HepG2 (cell line): ENCODE data around the gene ANKRD65. TPM values are rescaled to one million over a fixed set of nuclear protein-coding genes. Genes with fewer than 3 reads are reported as not detected.

ENCODE experiments used
- AGO2 ChIP-seq: fragments of 200-400 bp; formaldehyde crosslinking; optimal IDR thresholded peaks from 2 replicates; pipeline ENCODE3; 2017; ENCODE audit warnings: mild to moderate bottlenecking, low read depth, low read length, moderate library complexity
- AHR ChIP-seq: IDR thresholded peaks from 2 replicates; pipeline ENCODE4 v1.6.1; 2018; ENCODE audit warnings: missing genetic modification reagents, missing compliant biosample characterization
- ELF3 ChIP-seq: IDR thresholded peaks from 2 replicates; pipeline ENCODE4 v1.6.1; 2016; ENCODE audit warnings: missing genetic modification reagents, missing compliant biosample characterization
- EZH2 ChIP-seq: conservative IDR thresholded peaks from 2 replicates; pipeline ENCODE4 v1.6.1; 2012; ENCODE audit warnings: mild to moderate bottlenecking, low read depth, low read length, moderate library complexity
- GATAD2A ChIP-seq: IDR thresholded peaks from 2 replicates; pipeline ENCODE4 v1.6.1; 2016
- HMG20B ChIP-seq: conservative IDR thresholded peaks from 2 replicates; pipeline ENCODE4 v1.6.1; 2016; ENCODE audit warnings: missing genetic modification reagents, missing compliant biosample characterization
- HNRNPL ChIP-seq: fragments of 200-400 bp; formaldehyde crosslinking; IDR thresholded peaks from 2 replicates; pipeline ENCODE4 v1.6.1; 2017; ENCODE audit warnings: mild to moderate bottlenecking, low read depth, low read length
- JUNB ChIP-seq: sonication (generic); formaldehyde crosslinking; IDR thresholded peaks from 2 replicates; pipeline ENCODE4 v1.8.0; 2022; ENCODE audit warnings: missing genetic modification reagents, mild to moderate bottlenecking, borderline replicate concordance
- KDM6A ChIP-seq: IDR thresholded peaks from 2 replicates; pipeline ENCODE4 v1.6.1; 2016; ENCODE audit warnings: low read depth
- PHF8 ChIP-seq: sonication (generic); formaldehyde crosslinking; IDR thresholded peaks from 2 replicates; pipeline ENCODE4 v1.5.0; 2020; ENCODE audit warnings: missing genetic modification reagents
- RBM39 ChIP-seq: fragments of 200-400 bp; formaldehyde crosslinking; IDR thresholded peaks from one replicate; pipeline ENCODE4 v1.6.1; 2018; ENCODE audit warnings: antibody characterized with exemption, mild to moderate bottlenecking, low read depth, low read length; ENCODE audit not compliant: poor library complexity, severe bottlenecking
- RELA ChIP-seq: sonication (generic); formaldehyde crosslinking; IDR thresholded peaks from 2 replicates; pipeline ENCODE4 v1.4.0; 2020; ENCODE audit warnings: missing genetic modification reagents
- TCF12 ChIP-seq, 2 experiments: fragments of 450-650 bp in 1 of 2; sonication (generic) in 1 of 2; formaldehyde crosslinking in 1 of 2; IDR thresholded peaks; 2 replicates each; pipeline versions ENCODE4 v1.6.1 to v1.8.0; 2017 to 2022; ENCODE audit warnings: antibody characterized with exemption in 1 of 2, mild to moderate bottlenecking in 1 of 2, missing genetic modification reagents in 1 of 2, moderate library complexity in 1 of 2
- ZNF274 ChIP-seq: sonication (generic); formaldehyde crosslinking; IDR thresholded peaks from 2 replicates; pipeline ENCODE4 v1.5.1; 2020; ENCODE audit warnings: mild to moderate bottlenecking, missing genetic modification reagents
- ZNF329 ChIP-seq: sonication (generic); formaldehyde crosslinking; IDR thresholded peaks from 2 replicates; pipeline ENCODE4 v1.9.0; 2021; ENCODE audit warnings: low read depth, mild to moderate bottlenecking, missing genetic modification reagents
- ZNF335 ChIP-seq: sonication (generic); formaldehyde crosslinking; IDR thresholded peaks from 2 replicates; pipeline ENCODE4 v1.4.0; 2020; ENCODE audit warnings: missing genetic modification reagents
- ZNF33A ChIP-seq: sonication (generic); formaldehyde crosslinking; IDR thresholded peaks from 2 replicates; pipeline ENCODE4 v1.5.1; 2020; ENCODE audit warnings: missing genetic modification reagents, mild to moderate bottlenecking, moderate library complexity, borderline replicate concordance
- ZNF616 ChIP-seq: sonication (generic); formaldehyde crosslinking; IDR thresholded peaks from 2 replicates; pipeline ENCODE4 v1.5.0; 2020; ENCODE audit warnings: low read depth, mild to moderate bottlenecking, missing genetic modification reagents
- ZNF773 ChIP-seq: sonication (generic); formaldehyde crosslinking; IDR thresholded peaks from 2 replicates; pipeline ENCODE4 v1.4.0; 2020; ENCODE audit warnings: missing genetic modification reagents, borderline replicate concordance
- ZSCAN30 ChIP-seq: sonication (generic); formaldehyde crosslinking; IDR thresholded peaks from 2 replicates; pipeline ENCODE4 v1.5.0; 2020; ENCODE audit warnings: mild to moderate bottlenecking, missing genetic modification reagents
- polyA plus RNA-seq, 8 experiments: library from polyadenylated mRNA; depleted of rRNA in 3 of 8; stranded (reverse) in 7 of 8; unstranded in 1 of 8; fragments of >200 nt; fragmentation: Illumina TruSeq in 4 of 8; extraction: Trizol in 4 of 8; gene quantifications; 2 replicates each; pipeline versions ENCODE4 v1.2.1 to v1.2.3, GENCODE V29; 2011 to 2016; ENCODE audit warnings: low read depth in 4 of 8, missing spikeins in 1 of 8, mixed read lengths in 1 of 8; ENCODE audit not compliant: insufficient read depth in 1 of 8
- total RNA-seq, 5 experiments: library from RNA; depleted of rRNA; stranded (reverse); fragments of >200 nt; fragmentation: Illumina TruSeq; extraction: Trizol; gene quantifications; 2 replicates each; pipeline ENCODE4 v1.2.3, GENCODE V29; 2016; ENCODE audit warnings: low read depth in 1 of 5
- TF ChIP-seq, protein P1 (sequence below): sonication (generic); IDR thresholded peaks from 2 replicates; pipeline ENCODE4 v1.6.1; 2016; ENCODE audit warnings: low read depth, borderline replicate concordance
- TF ChIP-seq, protein P2 (sequence below): sonication (generic); formaldehyde crosslinking; IDR thresholded peaks from 2 replicates; pipeline ENCODE4 v1.4.0; 2020; ENCODE audit warnings: missing genetic modification reagents
- TF ChIP-seq, protein P3 (sequence below): sonication (generic); formaldehyde crosslinking; IDR thresholded peaks from 2 replicates; pipeline ENCODE4 v1.5.0; 2020; ENCODE audit warnings: missing genetic modification reagents
- TF ChIP-seq, protein P4 (sequence below): sonication (generic); formaldehyde crosslinking; IDR thresholded peaks from 2 replicates; pipeline ENCODE4 v1.4.0; 2020; ENCODE audit warnings: missing genetic modification reagents
- TF ChIP-seq, protein P5 (sequence below): sonication (generic); formaldehyde crosslinking; conservative IDR thresholded peaks from 2 replicates; pipeline ENCODE4 v1.8.1; 2023; ENCODE audit warnings: missing genetic modification reagents

Gene ANKRD65
- total and polyA plus RNA-seq, 2 of the 13 experiments (the other 11 are each of a cell fraction or from before 2014, with no cell fraction given): 12.1 to 30.1 TPM

DNA sequence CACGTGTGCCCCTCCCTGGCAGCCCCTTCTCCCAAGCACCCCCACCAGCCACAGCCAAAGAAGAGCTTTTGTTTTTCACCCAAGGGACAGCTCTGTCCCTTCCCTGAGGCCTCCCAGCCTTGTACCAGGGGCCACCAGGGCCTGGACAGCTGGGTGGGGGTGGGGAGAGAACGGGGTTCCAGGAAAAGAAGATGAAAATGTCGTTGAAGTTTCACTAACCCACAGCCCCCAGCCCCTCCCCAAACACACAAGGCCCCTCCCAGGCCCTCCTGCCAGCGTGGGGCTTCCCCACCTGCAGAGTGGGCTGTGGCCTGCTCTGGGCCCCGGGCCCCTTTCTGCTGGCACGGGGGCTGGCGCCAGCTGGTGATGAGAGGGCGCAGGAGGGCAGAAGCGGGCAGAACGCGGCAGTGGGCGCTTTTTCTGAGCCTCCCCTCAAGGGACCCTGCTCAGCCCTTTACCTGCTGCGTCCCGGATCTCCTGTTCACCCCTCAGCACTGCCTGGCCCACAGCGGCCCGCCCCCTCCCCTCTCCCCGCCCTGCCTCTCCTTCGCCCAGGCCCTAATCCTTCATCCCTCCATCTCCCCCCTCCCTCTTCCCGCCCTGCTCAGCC lies 5.5 kb upstream of the ANKRD65 start (continued):
- TF ChIP-seq GATAD2A (CRISPR knock-in tag): 0 out of 2 replicates have a peak, but pooled peaks have one; percentile 4
- TF ChIP-seq HNRNPL: peak; percentile 66; the same call in 1 of the 2 replicates
- no peak for TF ChIP-seq AGO2
- TF ChIP-seq, protein P1, sequence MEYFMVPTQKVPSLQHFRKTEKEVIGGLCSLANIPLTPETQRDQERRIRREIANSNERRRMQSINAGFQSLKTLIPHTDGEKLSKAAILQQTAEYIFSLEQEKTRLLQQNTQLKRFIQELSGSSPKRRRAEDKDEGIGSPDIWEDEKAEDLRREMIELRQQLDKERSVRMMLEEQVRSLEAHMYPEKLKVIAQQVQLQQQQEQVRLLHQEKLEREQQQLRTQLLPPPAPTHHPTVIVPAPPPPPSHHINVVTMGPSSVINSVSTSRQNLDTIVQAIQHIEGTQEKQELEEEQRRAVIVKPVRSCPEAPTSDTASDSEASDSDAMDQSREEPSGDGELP: peak; percentile 76; the same call in 1 of the 2 replicates
- TF ChIP-seq RBM39: no peak
- TF ChIP-seq, protein P2, sequence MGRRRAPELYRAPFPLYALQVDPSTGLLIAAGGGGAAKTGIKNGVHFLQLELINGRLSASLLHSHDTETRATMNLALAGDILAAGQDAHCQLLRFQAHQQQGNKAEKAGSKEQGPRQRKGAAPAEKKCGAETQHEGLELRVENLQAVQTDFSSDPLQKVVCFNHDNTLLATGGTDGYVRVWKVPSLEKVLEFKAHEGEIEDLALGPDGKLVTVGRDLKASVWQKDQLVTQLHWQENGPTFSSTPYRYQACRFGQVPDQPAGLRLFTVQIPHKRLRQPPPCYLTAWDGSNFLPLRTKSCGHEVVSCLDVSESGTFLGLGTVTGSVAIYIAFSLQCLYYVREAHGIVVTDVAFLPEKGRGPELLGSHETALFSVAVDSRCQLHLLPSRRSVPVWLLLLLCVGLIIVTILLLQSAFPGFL: no peak
- no peak for TF ChIP-seq EZH2
- no peak for TF ChIP-seq ZNF773 (CRISPR knock-in tag)
- TF ChIP-seq, protein P3, sequence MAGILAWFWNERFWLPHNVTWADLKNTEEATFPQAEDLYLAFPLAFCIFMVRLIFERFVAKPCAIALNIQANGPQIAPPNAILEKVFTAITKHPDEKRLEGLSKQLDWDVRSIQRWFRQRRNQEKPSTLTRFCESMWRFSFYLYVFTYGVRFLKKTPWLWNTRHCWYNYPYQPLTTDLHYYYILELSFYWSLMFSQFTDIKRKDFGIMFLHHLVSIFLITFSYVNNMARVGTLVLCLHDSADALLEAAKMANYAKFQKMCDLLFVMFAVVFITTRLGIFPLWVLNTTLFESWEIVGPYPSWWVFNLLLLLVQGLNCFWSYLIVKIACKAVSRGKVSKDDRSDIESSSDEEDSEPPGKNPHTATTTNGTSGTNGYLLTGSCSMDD (CRISPR knock-in tag): no peak
- 0 out of 2 replicates have a peak, but pooled peaks have one; percentile 8 for TF ChIP-seq PHF8
- TF ChIP-seq JUNB (CRISPR knock-in tag): no peak
- no peak for TF ChIP-seq RELA (CRISPR knock-in tag)
- no peak for TF ChIP-seq ZSCAN30
- no peak for TF ChIP-seq ZNF329 (CRISPR knock-in tag)
- no peak for TF ChIP-seq ZNF335 (CRISPR knock-in tag)
- TF ChIP-seq ZNF616: no peak
- no peak for TF ChIP-seq HMG20B (CRISPR knock-in tag)
- TF ChIP-seq, protein P4, sequence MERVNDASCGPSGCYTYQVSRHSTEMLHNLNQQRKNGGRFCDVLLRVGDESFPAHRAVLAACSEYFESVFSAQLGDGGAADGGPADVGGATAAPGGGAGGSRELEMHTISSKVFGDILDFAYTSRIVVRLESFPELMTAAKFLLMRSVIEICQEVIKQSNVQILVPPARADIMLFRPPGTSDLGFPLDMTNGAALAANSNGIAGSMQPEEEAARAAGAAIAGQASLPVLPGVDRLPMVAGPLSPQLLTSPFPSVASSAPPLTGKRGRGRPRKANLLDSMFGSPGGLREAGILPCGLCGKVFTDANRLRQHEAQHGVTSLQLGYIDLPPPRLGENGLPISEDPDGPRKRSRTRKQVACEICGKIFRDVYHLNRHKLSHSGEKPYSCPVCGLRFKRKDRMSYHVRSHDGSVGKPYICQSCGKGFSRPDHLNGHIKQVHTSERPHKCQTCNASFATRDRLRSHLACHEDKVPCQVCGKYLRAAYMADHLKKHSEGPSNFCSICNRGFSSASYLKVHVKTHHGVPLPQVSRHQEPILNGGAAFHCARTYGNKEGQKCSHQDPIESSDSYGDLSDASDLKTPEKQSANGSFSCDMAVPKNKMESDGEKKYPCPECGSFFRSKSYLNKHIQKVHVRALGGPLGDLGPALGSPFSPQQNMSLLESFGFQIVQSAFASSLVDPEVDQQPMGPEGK (CRISPR knock-in tag): peak; percentile 75
- TF ChIP-seq ELF3 (CRISPR knock-in tag): no peak
- TF ChIP-seq KDM6A: no peak
- TF ChIP-seq AHR (CRISPR knock-in tag): no peak
- TF ChIP-seq TCF12 (IDR thresholded peaks at IDR 0.05): no peak
- TF ChIP-seq TCF12 (CRISPR knock-in tag; IDR thresholded peaks at IDR 0.05): no peak
- no peak for TF ChIP-seq ZNF274 (CRISPR knock-in tag)
- TF ChIP-seq ZNF33A (CRISPR knock-in tag): no peak
- TF ChIP-seq, protein P5, sequence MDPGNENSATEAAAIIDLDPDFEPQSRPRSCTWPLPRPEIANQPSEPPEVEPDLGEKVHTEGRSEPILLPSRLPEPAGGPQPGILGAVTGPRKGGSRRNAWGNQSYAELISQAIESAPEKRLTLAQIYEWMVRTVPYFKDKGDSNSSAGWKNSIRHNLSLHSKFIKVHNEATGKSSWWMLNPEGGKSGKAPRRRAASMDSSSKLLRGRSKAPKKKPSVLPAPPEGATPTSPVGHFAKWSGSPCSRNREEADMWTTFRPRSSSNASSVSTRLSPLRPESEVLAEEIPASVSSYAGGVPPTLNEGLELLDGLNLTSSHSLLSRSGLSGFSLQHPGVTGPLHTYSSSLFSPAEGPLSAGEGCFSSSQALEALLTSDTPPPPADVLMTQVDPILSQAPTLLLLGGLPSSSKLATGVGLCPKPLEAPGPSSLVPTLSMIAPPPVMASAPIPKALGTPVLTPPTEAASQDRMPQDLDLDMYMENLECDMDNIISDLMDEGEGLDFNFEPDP: no peak
